MM.1S (cell line): ENCODE measurements around the gene COL6A1.

ENCODE experiments used
- CTCF ChIP-seq: fragments of 300-600 bp; sonication (generic); IDR thresholded peaks from 2 replicates; pipeline ENCODE4 v1.5.1; 2016; ENCODE audit warnings: antibody characterized with exemption, low read length, mixed read lengths
- EZH2 ChIP-seq: fragments of 300-600 bp; sonication (generic); optimal IDR thresholded peaks from 2 replicates; pipeline ENCODE3; 2017; ENCODE audit warnings: low read depth, mild to moderate bottlenecking, antibody characterized with exemption, low read length, mixed read lengths

- TF ChIP-seq EZH2 (no peak), CTCF (no peak)
Measured at GRCh38 chr21:45947296-45947695, 34.3 kb upstream of the COL6A1 start.
